ENCODE measurements around the gene SRCAP.

DNA sequence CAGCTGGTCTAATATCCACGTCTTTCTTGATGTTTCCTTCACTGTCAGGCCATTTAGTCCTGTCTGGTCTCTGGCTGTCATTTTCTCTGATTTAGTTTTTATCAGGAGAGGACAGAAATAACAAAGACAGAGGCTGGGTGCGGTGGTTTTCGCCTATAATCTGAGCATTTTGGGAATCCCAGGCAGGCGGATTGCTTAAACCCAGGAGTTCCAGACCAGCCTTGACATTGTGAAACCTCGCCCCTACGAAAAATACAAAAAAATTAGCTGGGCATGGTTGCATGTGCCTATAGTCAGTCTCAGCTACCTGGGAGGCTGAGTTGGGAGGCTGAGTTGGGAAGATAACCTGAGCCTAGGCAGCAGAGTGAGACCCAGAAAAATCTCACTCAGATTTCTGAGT is 7.1 kb downstream of the SRCAP start:
- TF ChIP-seq, protein P1, sequence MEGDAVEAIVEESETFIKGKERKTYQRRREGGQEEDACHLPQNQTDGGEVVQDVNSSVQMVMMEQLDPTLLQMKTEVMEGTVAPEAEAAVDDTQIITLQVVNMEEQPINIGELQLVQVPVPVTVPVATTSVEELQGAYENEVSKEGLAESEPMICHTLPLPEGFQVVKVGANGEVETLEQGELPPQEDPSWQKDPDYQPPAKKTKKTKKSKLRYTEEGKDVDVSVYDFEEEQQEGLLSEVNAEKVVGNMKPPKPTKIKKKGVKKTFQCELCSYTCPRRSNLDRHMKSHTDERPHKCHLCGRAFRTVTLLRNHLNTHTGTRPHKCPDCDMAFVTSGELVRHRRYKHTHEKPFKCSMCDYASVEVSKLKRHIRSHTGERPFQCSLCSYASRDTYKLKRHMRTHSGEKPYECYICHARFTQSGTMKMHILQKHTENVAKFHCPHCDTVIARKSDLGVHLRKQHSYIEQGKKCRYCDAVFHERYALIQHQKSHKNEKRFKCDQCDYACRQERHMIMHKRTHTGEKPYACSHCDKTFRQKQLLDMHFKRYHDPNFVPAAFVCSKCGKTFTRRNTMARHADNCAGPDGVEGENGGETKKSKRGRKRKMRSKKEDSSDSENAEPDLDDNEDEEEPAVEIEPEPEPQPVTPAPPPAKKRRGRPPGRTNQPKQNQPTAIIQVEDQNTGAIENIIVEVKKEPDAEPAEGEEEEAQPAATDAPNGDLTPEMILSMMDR (IDR thresholded peaks at IDR 0.05; ENCODE audit: low read length) = no peak
- no peak for TF ChIP-seq EZH2 (optimal IDR thresholded peaks at IDR 0.05; ENCODE audit: low read depth, low read length)
- TF ChIP-seq EZH2phosphoT487 (IDR thresholded peaks at IDR 0.05; ENCODE audit: low read length) = no peak

All from MM.1S (cell line).